Stomach (tissue), 9 donors: Measurements from ENCODE around the gene GALP. TPM values are rescaled to one million over a fixed set of nuclear protein-coding genes. Genes with fewer than 3 reads are reported as not detected.

ENCODE experiments used
- DNase-seq, 2 donors: peaks; one replicate each; pipeline versions ENCODE4 v3.0.0 to v3.0.0-alpha.2; 2013 to 2019
- H3K27ac ChIP-seq, 5 donors: fragments of 200-600 bp in 4 of 5; sonication (generic) in 4 of 5; one replicate each; pipeline ENCODE4 v1.5.1; 2013 to 2019; ENCODE audit warnings: mild to moderate bottlenecking in 1 of 5, moderate library complexity in 1 of 5
- H3K27me3 ChIP-seq, 3 donors: fragments of 200-600 bp; sonication (generic); one replicate each; pipeline ENCODE4 v1.5.1; 2017 to 2019; ENCODE audit warnings: mixed run types in 1 of 3
- H3K36me3 ChIP-seq, 4 donors: fragments of 200-600 bp; sonication (generic); 1 replicate in 3 of 4; 2 replicates in 1 of 4; pipeline ENCODE4 v1.5.1; 2016 to 2019
- H3K4me1 ChIP-seq, 4 donors: fragments of 200-600 bp; sonication (generic); one replicate each; pipeline ENCODE4 v1.5.1; 2016 to 2019
- H3K4me3 ChIP-seq, 4 donors: fragments of 200-600 bp; sonication (generic) in 3 of 4; one replicate each; pipeline ENCODE4 v1.5.1; 2016 to 2019; ENCODE audit warnings: mild to moderate bottlenecking in 1 of 4
- H3K9me3 ChIP-seq, 4 donors: fragments of 200-600 bp; sonication (generic); one replicate each; pipeline ENCODE4 v1.5.1; 2016 to 2019
- EP300 ChIP-seq: sonication (generic); formaldehyde crosslinking; IDR thresholded peaks from one replicate; pipeline ENCODE4 v1.6.1; 2017; ENCODE audit warnings: antibody characterized with exemption
- POLR2A ChIP-seq, 4 donors: fragments of 450-650 bp; IDR thresholded peaks; one replicate each; pipeline ENCODE4 v1.6.1; 2016; ENCODE audit warnings: antibody characterized with exemption in 4 of 4, control low read depth in 2 of 4, mild to moderate bottlenecking in 1 of 4, moderate library complexity in 1 of 4
- POLR2AphosphoS5 ChIP-seq, 3 donors: sonication (generic); formaldehyde crosslinking; IDR thresholded peaks; one replicate each; pipeline ENCODE4 v1.6.1; 2016; ENCODE audit warnings: antibody characterized with exemption in 3 of 3
- WGBS, 5 donors: extraction: QIAGEN DNeasy Blood & Tissue Kit in 3 of 5; methylation state at CpG; one replicate each; pipeline versions ENCODE4 v1.1.5 to v1.1.7; 2013 to 2018; 5-methylcytosine and 5-hydroxymethylcytosine counted together
- intact Hi-C: fragments of 100-400 bp; cut with DNase I; formaldehyde crosslinking; loops from one replicate; pipeline ENCODE4 v1.15.1; 2023; ENCODE audit warnings: low total_unique reads
- polyA plus RNA-seq, 3 donors: library from polyadenylated mRNA; stranded (reverse); fragments of 200-250 nt; gene quantifications; one replicate each; pipeline ENCODE4 v1.2.3, GENCODE V29; 2013
- small RNA-seq, 4 donors: library from RNA; depleted of rRNA; stranded (forward); fragments of <200 nt; gene quantifications; one replicate each; pipeline ENCODE3, GENCODE V24; 2016
- total RNA-seq, 5 donors: library from RNA; depleted of rRNA; stranded (reverse); fragments of >200 nt; gene quantifications; one replicate each; pipeline versions ENCODE4 v1.1.0 to v1.2.3, GENCODE V29; 2014 to 2016
- TF ChIP-seq, protein P1 (sequence below), 7 experiments: fragments of 450-650 bp in 4 of 7; fragments of 200-600 bp in 3 of 7; sonication (generic) in 3 of 7; IDR thresholded peaks; one replicate each; pipeline ENCODE4 v1.5.1; 2016 to 2019; ENCODE audit warnings: antibody characterized with exemption in 7 of 7, control low read depth in 2 of 7, mild to moderate bottlenecking in 1 of 7
- donor health status: healthy with polysubstance abuse.
- donor health status: Bipolar disorder and iron deficiency.
- donor health status: healthy.

GALP gene
- total and polyA plus RNA-seq, 8 donors: not detected

DNA sequence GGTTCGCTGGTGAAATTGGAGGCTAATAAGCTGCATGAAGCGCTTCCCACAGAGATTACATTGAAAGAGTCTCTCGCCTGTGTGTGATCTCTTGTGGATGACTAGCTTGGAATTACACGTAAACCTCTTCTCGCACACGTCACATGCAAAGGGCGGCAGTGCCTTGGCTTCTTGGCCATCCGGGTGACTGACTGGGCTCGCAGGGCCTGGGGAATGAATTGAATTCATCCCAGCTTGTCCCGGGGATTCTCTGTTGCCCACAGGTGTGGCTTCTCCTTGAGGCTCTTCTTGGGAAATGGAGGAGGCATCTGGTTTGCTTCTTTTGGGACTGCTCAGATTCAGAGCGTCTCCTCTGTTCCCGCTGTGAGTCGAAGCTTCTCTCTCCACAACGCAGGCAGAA lies 46.0 kb downstream of the GALP start:
- DNase-seq: no peak
- intact Hi-C loops: no loop called here
- 89 to 96% (median 95%) methylated on average over 14 of the region's 14 CpGs for WGBS, 5 donors

DNA sequence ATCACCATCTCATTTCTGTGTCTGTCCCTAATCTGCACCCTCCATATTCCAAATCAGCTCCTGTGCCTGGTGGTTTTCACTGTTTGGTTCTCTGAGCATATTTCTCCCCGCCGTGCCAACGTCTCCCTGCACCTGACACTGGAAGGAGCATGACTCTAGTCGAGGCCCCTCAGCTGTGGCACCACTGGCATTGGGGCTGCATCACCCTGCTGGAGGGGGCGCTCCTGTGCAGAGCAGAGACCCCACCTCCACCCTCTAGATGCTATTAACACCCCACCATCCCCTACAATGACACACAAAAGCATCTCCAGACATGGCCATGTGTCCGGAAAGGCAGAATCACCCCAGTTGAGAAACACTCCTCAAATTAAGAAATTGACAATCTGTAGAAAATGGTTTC lies 47.1 kb downstream of the GALP start:
- WGBS, 5 donors: 73 to 81% (median 79%) methylated on average over 6 of the region's 6 CpGs
- intact Hi-C loops: no loop called here
- DNase-seq: no peak
- H3K36me3 ChIP-seq: peaks cover 0 to 24% (median 22%) of the 10 kb centered on the region in 4 donors
- peaks cover 0 to 3% (median 0%) of the 10 kb centered on the region in 3 donors for H3K27me3 ChIP-seq
- no peaks in the 10 kb centered on the region for H3K9me3 ChIP-seq
- no peak overlapping the region for H3K4me3 ChIP-seq
- H3K27ac ChIP-seq: no peak overlapping the region
- peaks cover 0 to under 1% (median 0%) of the 10 kb centered on the region in 4 donors for H3K4me1 ChIP-seq
- TF ChIP-seq POLR2AphosphoS5 (IDR thresholded peaks at IDR 0.05) (no peak), POLR2A (IDR thresholded peaks at IDR 0.05) (no peak), EP300 (no peak)
- TF ChIP-seq, protein P1, sequence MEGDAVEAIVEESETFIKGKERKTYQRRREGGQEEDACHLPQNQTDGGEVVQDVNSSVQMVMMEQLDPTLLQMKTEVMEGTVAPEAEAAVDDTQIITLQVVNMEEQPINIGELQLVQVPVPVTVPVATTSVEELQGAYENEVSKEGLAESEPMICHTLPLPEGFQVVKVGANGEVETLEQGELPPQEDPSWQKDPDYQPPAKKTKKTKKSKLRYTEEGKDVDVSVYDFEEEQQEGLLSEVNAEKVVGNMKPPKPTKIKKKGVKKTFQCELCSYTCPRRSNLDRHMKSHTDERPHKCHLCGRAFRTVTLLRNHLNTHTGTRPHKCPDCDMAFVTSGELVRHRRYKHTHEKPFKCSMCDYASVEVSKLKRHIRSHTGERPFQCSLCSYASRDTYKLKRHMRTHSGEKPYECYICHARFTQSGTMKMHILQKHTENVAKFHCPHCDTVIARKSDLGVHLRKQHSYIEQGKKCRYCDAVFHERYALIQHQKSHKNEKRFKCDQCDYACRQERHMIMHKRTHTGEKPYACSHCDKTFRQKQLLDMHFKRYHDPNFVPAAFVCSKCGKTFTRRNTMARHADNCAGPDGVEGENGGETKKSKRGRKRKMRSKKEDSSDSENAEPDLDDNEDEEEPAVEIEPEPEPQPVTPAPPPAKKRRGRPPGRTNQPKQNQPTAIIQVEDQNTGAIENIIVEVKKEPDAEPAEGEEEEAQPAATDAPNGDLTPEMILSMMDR (IDR thresholded peaks at IDR 0.05): no peak

More for the DNA sequence above, 46.0 kb downstream of the GALP start:
- peaks cover 0 to 13% (median 9%) of the 10 kb centered on the region in 3 donors for H3K27me3 ChIP-seq
- H3K4me3 ChIP-seq: no peak overlapping the region
- peaks cover 0 to 24% (median 22%) of the 10 kb centered on the region in 4 donors for H3K36me3 ChIP-seq
- H3K9me3 ChIP-seq: no peaks in the 10 kb centered on the region
- H3K4me1 ChIP-seq: peaks cover 0 to 10% (median 9%) of the 10 kb centered on the region in 4 donors
- no peak overlapping the region for H3K27ac ChIP-seq
- no peak for TF ChIP-seq POLR2AphosphoS5 (IDR thresholded peaks at IDR 0.05)
- TF ChIP-seq EP300: no peak
- no peak for TF ChIP-seq POLR2A (IDR thresholded peaks at IDR 0.05)
- TF ChIP-seq, protein P1 (IDR thresholded peaks at IDR 0.05): no peak

DNA sequence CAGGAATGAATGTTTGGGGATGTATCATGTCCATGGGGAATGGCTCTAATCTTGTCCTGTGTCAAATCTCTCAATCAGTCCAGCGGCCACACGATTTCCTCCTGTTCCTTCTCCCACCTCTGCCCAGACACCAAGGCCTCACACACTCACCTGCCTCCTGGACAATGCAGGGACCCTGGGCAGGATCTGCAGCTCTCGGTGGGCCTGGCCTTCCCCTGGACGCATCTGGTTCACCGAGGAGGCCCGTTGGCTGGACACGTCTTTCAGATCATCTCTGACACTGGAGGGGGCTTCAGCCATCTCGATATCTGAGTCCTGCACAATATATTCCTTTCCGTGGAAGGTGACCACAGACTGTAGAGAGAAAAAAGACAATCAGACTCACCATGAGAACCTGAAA lies 47.7 kb downstream of the GALP start:
- 87 to 95% (median 91%) methylated on average over 9 of the region's 9 CpGs for WGBS, 5 donors
- no peak for TF ChIP-seq POLR2AphosphoS5 (IDR thresholded peaks at IDR 0.05)
- TF ChIP-seq, protein P1 (IDR thresholded peaks at IDR 0.05): no peak
- no peak for TF ChIP-seq EP300
- no peak for TF ChIP-seq POLR2A (IDR thresholded peaks at IDR 0.05)
- intact Hi-C loops: no loop called here

More for the DNA sequence above, 47.7 kb downstream of the GALP start:
- peaks cover 0 to 24% (median 22%) of the 10 kb centered on the region in 4 donors for H3K36me3 ChIP-seq
- H3K27me3 ChIP-seq: no peaks in the 10 kb centered on the region
- no peak for DNase-seq
- H3K27ac ChIP-seq: no peak overlapping the region
- H3K4me1 ChIP-seq: no peaks in the 10 kb centered on the region
- H3K9me3 ChIP-seq: no peaks in the 10 kb centered on the region
- H3K4me3 ChIP-seq: no peak overlapping the region

Small RNAs within 50 kb of the gene (small RNA-seq; reads per million reads assigned to genes)
- 0 reads per million in 4 donors for gene AC024580.2

Other genes starting within 250 kb of the GALP start
- not detected for gene NLRP13, start 243.7 kb upstream of the GALP start, total RNA-seq
- gene NLRP13, start 243.7 kb upstream of the GALP start, polyA plus RNA-seq: not detected
- not detected for gene NLRP8, start 228.2 kb upstream of the GALP start, total RNA-seq
- not detected for gene NLRP8, start 228.2 kb upstream of the GALP start, polyA plus RNA-seq
- not detected for gene NLRP5, start 189.2 kb upstream of the GALP start, total RNA-seq
- gene NLRP5, start 189.2 kb upstream of the GALP start, polyA plus RNA-seq: not detected
- gene ZNF787, start 54.7 kb upstream of the GALP start, total RNA-seq: 10 to 100 TPM in 4 of 5 donors, 1 to 10 TPM in 1; 2.7 to 77.3 (median 30.3) TPM
- 10 to 100 TPM; 22.4 to 29.6 (median 24.8) TPM for gene ZNF787, start 54.7 kb upstream of the GALP start, polyA plus RNA-seq
- 10 to 100 TPM; 13.4 to 77.0 (median 62.9) TPM for gene ZNF444, start 34.7 kb upstream of the GALP start, total RNA-seq
- 10 to 100 TPM; 31.9 to 44.7 (median 36.5) TPM for gene ZNF444, start 34.7 kb upstream of the GALP start, polyA plus RNA-seq
- not detected for gene ZSCAN5B, start 21.8 kb downstream of the GALP start, total RNA-seq
- gene ZSCAN5B, start 21.8 kb downstream of the GALP start, polyA plus RNA-seq: not detected
- gene ZSCAN5C, start 26.3 kb downstream of the GALP start, total RNA-seq: not detected
- gene ZSCAN5C, start 26.3 kb downstream of the GALP start, polyA plus RNA-seq: not detected
- not detected for gene EDDM13, start 96.7 kb downstream of the GALP start, total RNA-seq
- 1 to 10 TPM in 1 of 3 donors, not detected in 2; 1.6 TPM for gene EDDM13, start 96.7 kb downstream of the GALP start, polyA plus RNA-seq
- gene ZSCAN5A, start 138.8 kb downstream of the GALP start, total RNA-seq: 10 to 100 TPM in 2 of 5 donors, 1 to 10 TPM in 1, under 1 TPM in 1, not detected in 1; 0.89 to 21.6 (median 8.3) TPM
- gene ZSCAN5A, start 138.8 kb downstream of the GALP start, polyA plus RNA-seq: 1 to 10 TPM; 2.4 to 4.5 (median 3.7) TPM
- gene ZNF582, start 217.5 kb downstream of the GALP start, total RNA-seq: 1 to 10 TPM in 2 of 5 donors, not detected in 3; 1.2 to 4.2 TPM
- gene ZNF582, start 217.5 kb downstream of the GALP start, polyA plus RNA-seq: 1 to 10 TPM; 2.3 to 2.6 (median 2.5) TPM
- gene ZNF583, start 228.3 kb downstream of the GALP start, total RNA-seq: 10 to 100 TPM in 1 of 5 donors, 1 to 10 TPM in 2, under 1 TPM in 1, not detected in 1; 0.45 to 13.0 (median 5.7) TPM
- 1 to 10 TPM in 2 of 3 donors, under 1 TPM in 1; 0.75 to 3.4 (median 1.3) TPM for gene ZNF583, start 228.3 kb downstream of the GALP start, polyA plus RNA-seq